AG04450 (cell line): ENCODE data around the gene IL1RAPL2. TPM values are rescaled to one million over a fixed set of nuclear protein-coding genes. Genes with fewer than 3 reads are reported as not detected.

Source experiments
- CTCF ChIA-PET: fragments of 300-600, 350-600 bp; formaldehyde crosslinking; extraction: SDS; loops from one replicate; lab custom pipeline; 2022; ENCODE audit warnings: antibody characterized with exemption, inconsistent platforms; lab: Charles Lee
- POLR2A ChIA-PET: fragments of 350-600 bp; formaldehyde crosslinking; extraction: SDS; loops from one replicate; lab custom pipeline; 2021; ENCODE audit warnings: antibody characterized with exemption, inconsistent platforms; lab: Yijun Ruan, JAX
- DNase-seq: peaks from one replicate; pipeline ENCODE4 v3.0.0-alpha.2; 2011; ENCODE audit warnings: low read depth, low spot score
- H3K27ac ChIP-seq: one replicate; pipeline ENCODE4 v1.5.1; 2012; ENCODE audit warnings: low read depth, low read length, control low read depth
- H3K27me3 ChIP-seq: one replicate; pipeline ENCODE4 v1.6.0; 2012; ENCODE audit warnings: low read length; ENCODE audit not compliant: control insufficient read depth, insufficient read depth
- H3K4me3 ChIP-seq: 2 replicates; pipeline ENCODE4 v1.5.1; 2011; ENCODE audit warnings: mild to moderate bottlenecking, low read depth, low read length, control low read depth
- H3K9me3 ChIP-seq: 2 replicates; pipeline ENCODE4 v1.5.1; 2012; ENCODE audit warnings: low read length; ENCODE audit not compliant: control insufficient read depth, insufficient read depth
- CTCF ChIP-seq: IDR thresholded peaks from 2 replicates; pipeline ENCODE4 v1.5.1; 2011; ENCODE audit warnings: low read depth, low read length, control low read depth, inconsistent platforms
- polyA plus RNA-seq: library from polyadenylated mRNA; depleted of rRNA; stranded (reverse); fragments of >200 nt; gene quantifications from 2 replicates; pipeline ENCODE4 v1.2.3, GENCODE V29; 2011

IL1RAPL2 gene
- polyA plus RNA-seq, 1 experiment = 0.71 TPM

GRCh38 chrX:105650577-105650976, 1084.6 kb downstream of the IL1RAPL2 start:
- ChIA-PET CTCF (no interaction called here), POLR2A (no interaction called here)
- Histone ChIP-seq H3K27me3 (no peaks in the 10 kb centered on the region), H3K9me3 (no peaks in the 10 kb centered on the region), H3K27ac (no peak overlapping the region), H3K4me3 (no peak overlapping the region)
- no peak for TF ChIP-seq CTCF
- DNase-seq = no peak

GRCh38 chrX:105650986-105651385, 1085.0 kb downstream of the IL1RAPL2 start:
- ChIA-PET CTCF (no interaction called here), POLR2A (no interaction called here)
- Histone ChIP-seq H3K9me3 (no peaks in the 10 kb centered on the region), H3K27me3 (no peaks in the 10 kb centered on the region), H3K27ac (no peak overlapping the region), H3K4me3 (no peak overlapping the region)
- DNase-seq = no peak
- no peak for TF ChIP-seq CTCF

GRCh38 chrX:105653891-105654290, 1087.9 kb downstream of the IL1RAPL2 start:
- ChIA-PET CTCF (no interaction called here), POLR2A (no interaction called here)
- no peak overlapping the region for H3K4me3 ChIP-seq
- DNase-seq = no peak
- H3K27me3 ChIP-seq = no peaks in the 10 kb centered on the region
- H3K27ac ChIP-seq = no peak overlapping the region
- H3K9me3 ChIP-seq = no peaks in the 10 kb centered on the region
- no peak for TF ChIP-seq CTCF

GRCh38 chrX:105658136-105658535, 1092.1 kb downstream of the IL1RAPL2 start:
- Histone ChIP-seq H3K4me3 (no peak overlapping the region), H3K27ac (no peak overlapping the region), H3K27me3 (no peaks in the 10 kb centered on the region), H3K9me3 (no peaks in the 10 kb centered on the region)
- ChIA-PET CTCF (no interaction called here), POLR2A (no interaction called here)
- no peak for DNase-seq
- TF ChIP-seq CTCF = no peak

GRCh38 chrX:105662248-105662647, 1096.2 kb downstream of the IL1RAPL2 start:
- H3K27ac ChIP-seq = no peak overlapping the region
- TF ChIP-seq CTCF = no peak
- no peak overlapping the region for H3K4me3 ChIP-seq
- H3K27me3 ChIP-seq = no peaks in the 10 kb centered on the region
- no peak for DNase-seq
- H3K9me3 ChIP-seq = no peaks in the 10 kb centered on the region
- ChIA-PET CTCF (interaction anchor here (0.6 kb wide), 1 partner anchor 1612 kb away, joined by 3 read pairs; no protein-coding TSS in a partner anchor), POLR2A (no interaction called here)
